ENCODE measurements around the gene ZSWIM6. TPM values are rescaled to one million over a fixed set of nuclear protein-coding genes. Genes with fewer than 3 reads are reported as not detected.

The ZSWIM6 gene
- total RNA-seq, 4 donors from 2014 or later: 9.2 to 15.3 (median 11.9) TPM

DNA sequence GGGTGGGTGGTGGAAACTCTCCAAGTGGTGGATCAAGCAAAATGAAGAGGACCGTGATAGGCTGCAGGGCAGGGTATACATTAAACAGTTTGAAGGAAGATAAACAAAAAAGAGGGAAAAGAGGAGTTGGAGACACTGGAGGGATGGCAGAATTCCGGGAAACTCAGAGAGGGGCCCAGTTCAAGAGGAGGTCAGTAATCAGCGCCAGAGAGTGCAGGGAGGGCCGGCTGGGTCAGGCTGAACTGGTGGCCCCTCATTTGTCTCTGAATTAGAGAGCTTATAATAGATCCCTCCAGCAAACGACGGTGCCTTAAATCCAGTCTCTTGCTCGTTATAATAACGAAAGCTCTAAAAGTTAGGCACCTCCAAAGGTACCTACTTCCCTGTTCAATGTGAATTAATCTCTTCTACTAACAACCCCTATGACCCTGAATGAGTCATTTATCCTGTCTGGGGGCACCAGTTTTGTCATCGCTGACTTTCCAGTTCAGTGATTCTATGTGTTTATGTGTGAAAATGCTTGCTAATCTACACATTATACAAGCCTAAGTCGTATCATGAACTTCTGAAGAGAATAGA lies 2.4 kb upstream of the ZSWIM6 start:
- TF ChIP-seq, protein P1, sequence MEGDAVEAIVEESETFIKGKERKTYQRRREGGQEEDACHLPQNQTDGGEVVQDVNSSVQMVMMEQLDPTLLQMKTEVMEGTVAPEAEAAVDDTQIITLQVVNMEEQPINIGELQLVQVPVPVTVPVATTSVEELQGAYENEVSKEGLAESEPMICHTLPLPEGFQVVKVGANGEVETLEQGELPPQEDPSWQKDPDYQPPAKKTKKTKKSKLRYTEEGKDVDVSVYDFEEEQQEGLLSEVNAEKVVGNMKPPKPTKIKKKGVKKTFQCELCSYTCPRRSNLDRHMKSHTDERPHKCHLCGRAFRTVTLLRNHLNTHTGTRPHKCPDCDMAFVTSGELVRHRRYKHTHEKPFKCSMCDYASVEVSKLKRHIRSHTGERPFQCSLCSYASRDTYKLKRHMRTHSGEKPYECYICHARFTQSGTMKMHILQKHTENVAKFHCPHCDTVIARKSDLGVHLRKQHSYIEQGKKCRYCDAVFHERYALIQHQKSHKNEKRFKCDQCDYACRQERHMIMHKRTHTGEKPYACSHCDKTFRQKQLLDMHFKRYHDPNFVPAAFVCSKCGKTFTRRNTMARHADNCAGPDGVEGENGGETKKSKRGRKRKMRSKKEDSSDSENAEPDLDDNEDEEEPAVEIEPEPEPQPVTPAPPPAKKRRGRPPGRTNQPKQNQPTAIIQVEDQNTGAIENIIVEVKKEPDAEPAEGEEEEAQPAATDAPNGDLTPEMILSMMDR (IDR thresholded peaks at IDR 0.05; ENCODE audit: low read depth): no peak

DNA sequence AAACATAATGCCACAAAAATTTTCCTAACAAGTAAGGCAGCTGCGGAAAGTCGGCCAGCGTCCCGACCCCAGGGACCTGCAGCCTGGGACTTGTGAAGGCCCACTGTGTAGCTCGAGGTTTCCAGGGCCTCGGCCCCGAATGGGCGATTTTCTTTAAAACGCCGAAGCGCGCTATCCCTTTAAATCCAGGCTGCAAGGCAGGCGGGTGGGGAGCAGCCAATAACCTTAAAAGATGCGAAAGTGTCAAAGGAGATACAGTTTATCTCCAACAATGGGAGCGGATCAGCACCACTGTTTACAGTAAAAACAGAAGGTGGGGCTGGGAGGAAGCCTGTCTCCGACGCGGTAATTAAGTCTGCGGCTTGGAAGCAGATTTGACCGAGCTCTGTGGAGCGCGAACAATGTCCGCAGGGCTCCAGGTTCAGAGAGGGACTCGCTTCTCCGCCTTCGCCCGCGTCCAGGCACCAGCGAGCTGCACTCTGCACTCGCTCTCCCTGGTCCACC lies 1.7 kb upstream of the ZSWIM6 start:
- TF ChIP-seq, protein P1 (IDR thresholded peaks at IDR 0.05; ENCODE audit: low read depth): no peak

DNA sequence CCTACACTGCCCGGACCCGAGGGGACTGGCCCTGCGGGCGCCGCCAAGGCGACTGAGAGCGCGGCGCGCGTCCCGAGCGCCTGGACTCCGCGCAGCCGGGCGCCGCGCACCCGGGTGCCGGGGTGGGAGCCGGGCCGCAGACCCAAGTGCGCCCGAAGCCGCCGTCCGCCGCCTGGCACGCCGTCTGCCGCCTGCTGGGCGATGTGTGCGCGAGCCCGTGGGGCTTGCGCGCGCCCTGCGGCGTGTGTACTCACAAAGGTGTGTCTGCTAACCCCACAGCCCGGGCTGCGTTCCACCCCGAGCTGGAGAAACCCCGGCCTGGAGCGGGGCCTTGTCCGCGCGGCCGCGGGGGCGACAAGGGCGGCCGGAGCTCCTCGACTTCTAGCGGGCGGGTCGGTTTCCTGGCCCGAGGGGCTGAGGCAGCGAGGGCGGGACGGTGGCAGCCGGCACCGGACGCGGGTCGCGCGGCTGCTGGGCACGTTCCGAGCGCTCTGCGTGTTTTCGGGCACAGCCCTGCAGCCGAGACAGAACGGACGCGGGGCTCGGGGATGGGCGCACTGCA lies 1.1 kb upstream of the ZSWIM6 start:
- TF ChIP-seq, protein P1 (IDR thresholded peaks at IDR 0.05; ENCODE audit: low read depth): no peak

DNA sequence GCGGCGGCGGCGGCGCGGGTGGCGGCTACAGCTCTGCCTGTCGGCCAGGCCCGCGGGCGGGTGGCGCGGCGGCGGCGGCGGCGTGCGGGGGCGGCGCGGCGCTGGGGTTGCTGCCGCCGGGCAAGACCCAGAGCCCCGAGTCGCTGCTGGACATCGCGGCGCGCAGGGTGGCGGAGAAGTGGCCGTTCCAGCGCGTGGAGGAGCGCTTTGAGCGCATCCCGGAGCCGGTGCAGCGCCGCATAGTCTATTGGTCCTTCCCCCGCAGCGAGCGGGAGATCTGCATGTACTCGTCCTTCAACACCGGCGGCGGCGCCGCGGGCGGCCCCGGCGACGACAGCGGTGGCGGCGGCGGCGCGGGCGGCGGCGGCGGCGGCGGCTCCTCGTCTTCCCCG lies 296 bp downstream of the ZSWIM6 start:
- TF ChIP-seq, protein P1 (IDR thresholded peaks at IDR 0.05; ENCODE audit: low read depth): no peak

DNA sequence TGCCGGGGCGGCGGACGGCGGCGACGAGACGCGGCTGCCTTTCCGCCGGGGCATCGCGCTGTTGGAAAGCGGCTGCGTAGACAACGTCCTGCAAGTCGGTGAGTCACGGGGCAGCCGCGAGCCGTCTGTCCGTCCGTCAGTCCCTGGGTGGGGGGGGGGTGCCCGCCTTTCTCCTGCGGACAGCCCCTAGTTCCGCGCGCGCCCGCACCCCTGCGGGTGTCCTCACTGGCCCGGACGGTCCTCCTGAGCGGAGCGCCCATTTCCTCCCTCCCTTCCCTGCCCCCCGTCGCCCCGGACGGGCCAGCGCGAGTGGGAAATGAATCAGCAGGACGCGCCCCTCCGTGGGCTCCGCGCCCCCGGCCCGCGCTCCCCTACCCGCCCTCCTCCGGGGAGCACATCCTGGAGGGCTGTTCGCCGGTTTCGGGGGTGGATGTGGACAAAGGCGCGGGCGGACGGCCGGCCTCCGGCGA lies 828 bp downstream of the ZSWIM6 start:
- TF ChIP-seq, protein P1 (IDR thresholded peaks at IDR 0.05; ENCODE audit: low read depth): no peak

DNA sequence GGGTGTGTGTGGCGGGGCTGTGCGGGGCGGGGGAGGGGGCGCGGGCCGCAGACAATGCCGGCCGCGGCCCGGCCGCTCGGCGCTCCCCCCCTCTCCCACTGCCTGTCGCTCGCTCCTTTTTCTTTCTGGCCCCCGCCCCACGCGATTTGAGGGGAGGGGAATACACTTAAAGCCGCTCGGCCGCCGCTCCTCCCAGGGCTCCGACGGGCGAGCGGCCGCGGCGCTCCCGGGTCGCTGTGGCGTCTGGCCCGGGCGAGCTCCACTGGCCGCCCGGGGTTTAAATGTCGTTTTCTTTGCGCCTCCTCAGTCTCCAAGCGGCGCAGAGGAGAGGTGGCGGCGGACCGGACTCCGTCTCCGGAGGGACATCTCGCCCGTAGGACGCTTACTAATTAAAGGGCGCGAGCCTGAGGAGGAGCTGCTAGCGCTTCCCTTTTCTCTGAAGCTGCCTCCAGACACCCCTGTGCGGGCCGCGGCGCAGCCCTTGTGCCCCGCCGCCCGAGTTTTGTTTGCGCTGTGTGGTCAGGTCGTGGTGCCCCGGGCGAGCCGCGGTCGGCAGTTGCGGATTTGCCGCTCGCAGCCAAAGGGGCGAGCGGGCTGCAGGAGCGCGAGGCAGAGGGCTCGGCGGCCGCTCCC lies 1.4 kb downstream of the ZSWIM6 start:
- TF ChIP-seq, protein P1 (IDR thresholded peaks at IDR 0.05; ENCODE audit: low read depth): no peak
